Measurements from ENCODE around the gene CDH3. TPM values are rescaled to one million over a fixed set of nuclear protein-coding genes. Genes with fewer than 3 reads are reported as not detected.

Gene CDH3
- total and polyA plus RNA-seq, 2 of the 13 experiments (the other 11 are each of a cell fraction or from before 2014, with no cell fraction given), result 0.11 TPM; not detected in 1

GRCh38 chr16:68664297-68664696, 19.2 kb downstream of the CDH3 start:
- WGBS (ENCODE audit: low lambda C conversion rate), result 85% methylated on average over 2 of the region's 2 CpGs
- intact Hi-C loops (cut with micrococcal nuclease; ENCODE audit: unreplicated experiment), result no loop called here
- POLR2A ChIA-PET, result interaction anchor here (0.5 kb wide), 1 partner anchor 180 kb away, joined by 3 read pairs; no protein-coding TSS in a partner anchor
- CTCF ChIA-PET (ENCODE audit: low intra/inter-chr PET ratio, low total read pairs), result no interaction called here
- no peaks in the 10 kb centered on the region for H3K4me1 ChIP-seq (ENCODE audit: insufficient read depth, low read length)
- TF ChIP-seq ESRRA (CRISPR knock-in tag; IDR thresholded peaks at IDR 0.05; ENCODE audit: low read depth) (no peak), TSC22D2 (CRISPR knock-in tag; IDR thresholded peaks at IDR 0.05; ENCODE audit: borderline replicate concordance) (no peak), MYC (CRISPR knock-in tag; IDR thresholded peaks at IDR 0.05; ENCODE audit: borderline replicate concordance) (no peak), HOXA3 (CRISPR knock-in tag; IDR thresholded peaks at IDR 0.05) (no peak), ZBTB4 (CRISPR knock-in tag; IDR thresholded peaks at IDR 0.05; ENCODE audit: borderline replicate concordance) (no peak), JARID2 (CRISPR knock-in tag; IDR thresholded peaks at IDR 0.05; ENCODE audit: insufficient replicate concordance) (no peak), SRSF9 (IDR thresholded peaks at IDR 0.05; ENCODE audit: borderline replicate concordance, insufficient read depth, low read depth, low read length, poor library complexity, severe bottlenecking) (no peak), ZNF446 (CRISPR knock-in tag; IDR thresholded peaks at IDR 0.05) (no peak), ZNF430 (CRISPR knock-in tag; IDR thresholded peaks at IDR 0.05) (no peak)
- TF ChIP-seq, protein P1, sequence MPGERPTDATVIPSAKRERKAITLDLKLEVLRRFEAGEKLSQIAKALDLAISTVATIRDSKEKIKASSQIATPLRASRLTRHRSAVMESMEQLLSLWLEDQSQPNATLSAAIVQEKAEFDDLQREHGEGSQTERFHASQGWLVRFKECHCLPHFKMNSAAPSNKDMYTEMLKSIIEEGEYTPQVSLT (CRISPR knock-in tag; IDR thresholded peaks at IDR 0.05; ENCODE audit: borderline replicate concordance, low read depth), result no peak
- FAIRE-seq (no peak), ATAC-seq (no peak), DNase-seq (ENCODE audit: low spot score) (no peak)
- no peak overlapping the region for H3K4me3 ChIP-seq (replicated peaks in 1 of 3; ENCODE audit: insufficient read depth in 1 of 3, low read depth in 2 of 3, low read length in 3 of 3)
- H3K9me3 ChIP-seq (ENCODE audit: low read length), result no peaks in the 10 kb centered on the region
- no peaks in the 10 kb centered on the region for H3K79me2 ChIP-seq (ENCODE audit: insufficient read depth, low read length)
- H3K27me3 ChIP-seq (ENCODE audit: control insufficient read depth in 1 of 2, insufficient read depth in 2 of 2, low read length in 2 of 2), result peaks cover 0 to 6% of the 10 kb centered on the region in 2 experiments; a peak in 3 of 5 replicates
- no peak overlapping the region for H3K9ac ChIP-seq (ENCODE audit: insufficient read depth, low read depth, low read length)
- no peaks in the 10 kb centered on the region for H4K20me1 ChIP-seq (ENCODE audit: insufficient read depth, low read length)
- no peak overlapping the region for H2AFZ ChIP-seq (ENCODE audit: low read length)
- H3K4me2 ChIP-seq (ENCODE audit: low read depth, low read length), result no peak overlapping the region
- no peak overlapping the region for H3K27ac ChIP-seq (ENCODE audit: extremely low read length, insufficient read depth, low read length)
- in situ Hi-C loops (cut with HindIII; ENCODE audit: extremely low pct_ligation_motif_present, low pct_unique_long_range_greater_than_20kb), result no loop called here
- H3K36me3 ChIP-seq (replicated peaks in 1 of 2; ENCODE audit: control insufficient read depth in 1 of 2, insufficient read depth in 2 of 2, low read length in 2 of 2), result no peaks in the 10 kb centered on the region
- no TSS peak for BruUV-seq (replicated peaks)
